HepG2 (cell line): ENCODE measurements around the gene CDKN1C. TPM values are rescaled to one million over a fixed set of nuclear protein-coding genes. Genes with fewer than 3 reads are reported as not detected.

Source experiments
- ATAC-seq: fragments of 200-7000 bp; cut with Tn5 transposase; 3 replicates; pipeline ENCODE4 v1.9.1; 2020; ENCODE audit warnings: mild to moderate bottlenecking, moderate library complexity
- BruUV-seq: library from RNA; stranded (reverse); fragments of 400-500 nt; replicated peaks from 2 replicates; lab custom pipeline; 2021; lab: Mats Ljungman, UMichigan
- CTCF ChIA-PET: fragments of 300-600 bp; formaldehyde crosslinking; extraction: SDS; loops from one replicate; lab custom pipeline; 2021; ENCODE audit warnings: low total read pairs, inconsistent platforms, low intra/inter-chr PET ratio; lab: Yijun Ruan, JAX
- POLR2A ChIA-PET: fragments of 350-600 bp; sonication (Branson Sonifier 250); formaldehyde crosslinking; loops from one replicate; lab custom pipeline; 2020; ENCODE audit warnings: antibody characterized with exemption, inconsistent platforms; lab: Yijun Ruan, JAX
- DNase-seq: peaks from one replicate; pipeline ENCODE4 v3.0.0-alpha.2; 2015; ENCODE audit warnings: low spot score
- FAIRE-seq: peaks from 3 replicates; lab custom pipeline; 2011; peaks lifted over from hg19 to GRCh38; lab: Jason Lieb, UNC
- H2AFZ ChIP-seq: one replicate; pipeline ENCODE4 v1.6.1; 2011; ENCODE audit warnings: low read length, inconsistent platforms
- H3K27ac ChIP-seq: fragments of 300-600 bp; 3 replicates; pipeline ENCODE4 v1.8.0; 2011; ENCODE audit warnings: mixed run types, mild to moderate bottlenecking, mixed read lengths, low read length, inconsistent platforms; ENCODE audit not compliant: insufficient read depth; ENCODE audit errors: extremely low read length
- H3K27me3 ChIP-seq, 2 experiments: fragments of 200-600 bp in 1 of 2; 2 replicates in 1 of 2; 3 replicates in 1 of 2; pipeline versions ENCODE4 v1.6.0 to v1.8.0; 2011; ENCODE audit warnings: low read length in 2 of 2, mild to moderate bottlenecking in 2 of 2, moderate library complexity in 2 of 2, inconsistent platforms in 1 of 2; ENCODE audit not compliant: insufficient read depth in 2 of 2, control insufficient read depth in 1 of 2
- H3K36me3 ChIP-seq, 2 experiments: fragments of 200-600 bp in 1 of 2; replicated peaks in 1 of 2; 2 replicates in 1 of 2; 3 replicates in 1 of 2; pipeline versions ENCODE4 v1.5.1 to v1.8.0; 2011; ENCODE audit warnings: low read length in 2 of 2, inconsistent platforms in 1 of 2; ENCODE audit not compliant: insufficient read depth in 2 of 2, control insufficient read depth in 1 of 2
- H3K4me1 ChIP-seq: 2 replicates; pipeline ENCODE4 v1.5.1; 2012; ENCODE audit warnings: low read length, inconsistent platforms; ENCODE audit not compliant: insufficient read depth
- H3K4me2 ChIP-seq: 2 replicates; pipeline ENCODE4 v1.6.0; 2011; ENCODE audit warnings: low read depth, low read length, inconsistent platforms
- H3K4me3 ChIP-seq, 3 experiments: fragments of 200-600 bp in 1 of 3; sonication (generic), shearing (Covaris generic) in 1 of 3; replicated peaks in 1 of 3; 2 replicates each; pipeline ENCODE4 v1.5.1; 2011 to 2016; ENCODE audit warnings: low read length in 3 of 3, inconsistent platforms in 2 of 3, low read depth in 2 of 3, mild to moderate bottlenecking in 2 of 3, control low read depth in 1 of 3, mixed read lengths in 1 of 3; ENCODE audit not compliant: insufficient read depth in 1 of 3
- H3K79me2 ChIP-seq: one replicate; pipeline ENCODE4 v1.6.1; 2011; ENCODE audit warnings: low read length, inconsistent platforms; ENCODE audit not compliant: insufficient read depth
- H3K9ac ChIP-seq: 2 replicates; pipeline ENCODE4 v1.6.0; 2011; ENCODE audit warnings: mild to moderate bottlenecking, low read depth, low read length, inconsistent platforms; ENCODE audit not compliant: insufficient read depth
- H3K9me3 ChIP-seq: 2 replicates; pipeline ENCODE4 v1.5.1; 2012; ENCODE audit warnings: mild to moderate bottlenecking, low read length
- H4K20me1 ChIP-seq: 2 replicates; pipeline ENCODE4 v1.6.0; 2011; ENCODE audit warnings: inconsistent platforms, mild to moderate bottlenecking, low read length, moderate library complexity; ENCODE audit not compliant: insufficient read depth
- ARHGAP35 ChIP-seq: sonication (generic); formaldehyde crosslinking; IDR thresholded peaks from 2 replicates; pipeline ENCODE4 v1.9.0; 2022; ENCODE audit warnings: mild to moderate bottlenecking, inconsistent platforms, moderate library complexity, missing genetic modification reagents, borderline replicate concordance
- ARNT ChIP-seq: fragments of 450-650 bp; IDR thresholded peaks from 2 replicates; pipeline ENCODE4 v1.6.1; 2017
- MATR3 ChIP-seq: sonication (generic); formaldehyde crosslinking; IDR thresholded peaks from 2 replicates; pipeline ENCODE4 v1.4.0; 2020; ENCODE audit warnings: missing genetic modification reagents
- NBN ChIP-seq: fragments of 450-650 bp; conservative IDR thresholded peaks from 2 replicates; pipeline ENCODE4 v1.6.1; 2017
- WGBS: methylation state at CpG from one replicate; pipeline ENCODE4 v1.1.6; 2017; ENCODE audit warnings: low lambda C conversion rate; 5-methylcytosine and 5-hydroxymethylcytosine counted together
- in situ Hi-C: cut with HindIII; loops from 2 replicates; pipeline ENCODE4 v1.10.0; 2017; ENCODE audit warnings: low pct_unique_long_range_greater_than_20kb; ENCODE audit not compliant: extremely low pct_ligation_motif_present
- intact Hi-C: fragments of 100-400 bp; cut with micrococcal nuclease; formaldehyde crosslinking; loops from one replicate; pipeline ENCODE4 v1.10.0; 2022; ENCODE audit not compliant: unreplicated experiment
- polyA plus RNA-seq, 8 experiments: library from polyadenylated mRNA; depleted of rRNA in 3 of 8; stranded (reverse) in 7 of 8; unstranded in 1 of 8; fragments of >200 nt; fragmentation: Illumina TruSeq in 4 of 8; extraction: Trizol in 4 of 8; gene quantifications; 2 replicates each; pipeline versions ENCODE4 v1.2.1 to v1.2.3, GENCODE V29; 2011 to 2016; ENCODE audit warnings: low read depth in 4 of 8, missing spikeins in 1 of 8, mixed read lengths in 1 of 8; ENCODE audit not compliant: insufficient read depth in 1 of 8
- total RNA-seq, 5 experiments: library from RNA; depleted of rRNA; stranded (reverse); fragments of >200 nt; fragmentation: Illumina TruSeq; extraction: Trizol; gene quantifications; 2 replicates each; pipeline ENCODE4 v1.2.3, GENCODE V29; 2016; ENCODE audit warnings: low read depth in 1 of 5
- TF ChIP-seq, protein P1 (sequence below): sonication (generic); formaldehyde crosslinking; IDR thresholded peaks from 2 replicates; pipeline ENCODE4 v1.4.0; 2020; ENCODE audit warnings: missing genetic modification reagents
- TF ChIP-seq, protein P2 (sequence below): sonication (generic); formaldehyde crosslinking; IDR thresholded peaks from 2 replicates; pipeline ENCODE4 v1.8.0; 2022; ENCODE audit warnings: mild to moderate bottlenecking, missing genetic modification reagents, borderline replicate concordance
- TF ChIP-seq, protein P3 (sequence below): sonication (generic); formaldehyde crosslinking; IDR thresholded peaks from 2 replicates; pipeline ENCODE4 v1.4.0; 2020; ENCODE audit warnings: missing genetic modification reagents, borderline replicate concordance

The CDKN1C gene
- total and polyA plus RNA-seq, 2 of the 13 experiments (the other 11 are each of a cell fraction or from before 2014, with no cell fraction given): not detected

DNA sequence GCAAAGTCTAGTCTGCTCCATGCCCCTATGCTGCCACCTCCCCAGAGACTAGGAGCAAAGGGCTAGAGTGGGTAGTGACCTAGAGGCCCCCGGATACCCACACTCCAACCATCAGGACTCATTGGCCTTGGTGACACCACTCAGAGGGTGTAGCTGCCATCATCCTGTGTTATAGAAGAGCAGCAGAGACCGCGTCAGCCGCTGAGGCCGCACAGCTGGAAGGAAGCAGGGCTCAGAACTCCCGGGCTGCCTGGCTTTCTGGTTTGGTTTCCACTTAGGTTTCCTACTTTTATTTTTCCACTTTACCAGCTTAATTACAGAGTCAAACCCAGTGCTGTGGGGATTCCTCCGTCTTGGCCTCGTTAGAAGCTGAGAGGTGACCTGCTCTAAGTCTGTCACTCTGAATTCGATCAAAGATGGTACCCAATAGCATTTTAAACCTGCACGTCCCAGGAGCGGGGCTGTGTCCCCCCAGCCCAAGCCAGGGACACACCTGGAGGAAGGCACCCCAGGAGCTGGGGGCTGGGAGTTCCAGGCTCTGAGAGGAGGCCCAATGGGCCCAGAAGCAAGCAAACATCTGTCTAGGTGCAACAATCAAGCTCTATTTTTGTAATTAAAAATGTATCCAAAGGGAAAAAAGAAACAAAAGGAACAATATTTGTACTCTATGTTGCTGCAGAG is 2.1 kb upstream of the CDKN1C start:
- Histone ChIP-seq H3K4me2 (no peak overlapping the region), H3K79me2 (no peaks in the 10 kb centered on the region), H3K4me1 (peaks cover 38% of the 10 kb centered on the region), H2AFZ (no peak overlapping the region), H3K4me3 (no peak overlapping the region), H3K36me3 (no peaks in the 10 kb centered on the region), H4K20me1 (no peaks in the 10 kb centered on the region), H3K27me3 (peaks cover 3 to 16% of the 10 kb centered on the region in 2 experiments; a peak in 4 of 5 replicates), H3K9ac (no peak overlapping the region), H3K27ac (no peak overlapping the region), H3K9me3 (no peaks in the 10 kb centered on the region)
- ATAC-seq: no peak
- in situ Hi-C loops: loop anchor here (5.0 kb wide), 1 partner anchor 355 kb away; no protein-coding TSS in a partner anchor
- intact Hi-C loops: loop anchor here (1.0 to 5.0 kb wide), 3 partner anchors 195 to 355 kb away; no protein-coding TSS in a partner anchor
- no peak for DNase-seq
- WGBS: 76% methylated on average over 10 of the region's 11 CpGs
- ChIA-PET POLR2A (interaction anchor here (0.9 to 2.7 kb wide), 2 partner anchors 15 to 324 kb away, joined by 3 to 10 read pairs; a partner anchor contains a TSS), CTCF (interaction anchor here (2.3 to 8.6 kb wide), 2 partner anchors 195 to 355 kb away, joined by 25 to 148 read pairs; no protein-coding TSS in a partner anchor)
- no peak for FAIRE-seq
- TF ChIP-seq MATR3 (CRISPR knock-in tag): no peak
- TF ChIP-seq, protein P1, sequence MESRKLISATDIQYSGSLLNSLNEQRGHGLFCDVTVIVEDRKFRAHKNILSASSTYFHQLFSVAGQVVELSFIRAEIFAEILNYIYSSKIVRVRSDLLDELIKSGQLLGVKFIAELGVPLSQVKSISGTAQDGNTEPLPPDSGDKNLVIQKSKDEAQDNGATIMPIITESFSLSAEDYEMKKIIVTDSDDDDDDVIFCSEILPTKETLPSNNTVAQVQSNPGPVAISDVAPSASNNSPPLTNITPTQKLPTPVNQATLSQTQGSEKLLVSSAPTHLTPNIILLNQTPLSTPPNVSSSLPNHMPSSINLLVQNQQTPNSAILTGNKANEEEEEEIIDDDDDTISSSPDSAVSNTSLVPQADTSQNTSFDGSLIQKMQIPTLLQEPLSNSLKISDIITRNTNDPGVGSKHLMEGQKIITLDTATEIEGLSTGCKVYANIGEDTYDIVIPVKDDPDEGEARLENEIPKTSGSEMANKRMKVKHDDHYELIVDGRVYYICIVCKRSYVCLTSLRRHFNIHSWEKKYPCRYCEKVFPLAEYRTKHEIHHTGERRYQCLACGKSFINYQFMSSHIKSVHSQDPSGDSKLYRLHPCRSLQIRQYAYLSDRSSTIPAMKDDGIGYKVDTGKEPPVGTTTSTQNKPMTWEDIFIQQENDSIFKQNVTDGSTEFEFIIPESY (CRISPR knock-in tag): peak; percentile 65
- BruUV-seq: no TSS peak

DNA sequence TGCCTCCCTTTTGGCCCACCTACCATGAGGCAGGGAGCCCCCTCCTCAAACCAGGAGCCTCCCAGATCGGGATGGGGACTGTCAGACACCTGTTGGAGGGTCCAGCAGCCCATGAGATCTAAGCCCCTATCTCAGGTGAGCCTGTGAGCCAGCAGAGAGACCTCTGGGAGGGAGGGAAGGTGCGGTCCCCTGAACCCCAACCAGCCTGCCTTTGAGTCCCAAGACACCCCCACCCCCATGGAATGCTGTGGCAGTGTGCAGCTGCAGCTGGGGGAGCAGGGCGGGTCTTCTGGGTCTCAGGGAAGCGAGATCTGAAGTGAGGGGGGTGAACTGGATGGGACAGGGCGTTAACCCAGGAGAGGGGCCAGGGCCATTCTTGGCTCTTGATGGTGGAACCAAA is 1.4 kb upstream of the CDKN1C start:
- H2AFZ ChIP-seq: no peak overlapping the region
- H4K20me1 ChIP-seq: no peaks in the 10 kb centered on the region
- no TSS peak for BruUV-seq
- H3K9ac ChIP-seq: no peak overlapping the region
- peaks cover 3 to 23% of the 10 kb centered on the region in 2 experiments; a peak in 4 of 5 replicates for H3K27me3 ChIP-seq
- in situ Hi-C loops (loop anchor here (5.0 kb wide), 1 partner anchor 355 kb away; no protein-coding TSS in a partner anchor), intact Hi-C loops (loop anchor here (5.0 kb wide), 1 partner anchor 195 kb away; no protein-coding TSS in a partner anchor)
- H3K4me1 ChIP-seq: peaks cover 31% of the 10 kb centered on the region
- WGBS: 50% methylated on average over 2 of the region's 5 CpGs
- no peaks in the 10 kb centered on the region for H3K79me2 ChIP-seq
- H3K4me2 ChIP-seq: no peak overlapping the region
- POLR2A ChIA-PET: no interaction called here
- no peak for FAIRE-seq
- no peak for DNase-seq
- no peak overlapping the region for H3K4me3 ChIP-seq
- no peak for ATAC-seq
- CTCF ChIA-PET: interaction anchor here (2.3 to 8.6 kb wide), 2 partner anchors 194 to 354 kb away, joined by 25 to 148 read pairs; no protein-coding TSS in a partner anchor
- no peak overlapping the region for H3K27ac ChIP-seq
- no peaks in the 10 kb centered on the region for H3K36me3 ChIP-seq
- no peaks in the 10 kb centered on the region for H3K9me3 ChIP-seq
- TF ChIP-seq, protein P2, sequence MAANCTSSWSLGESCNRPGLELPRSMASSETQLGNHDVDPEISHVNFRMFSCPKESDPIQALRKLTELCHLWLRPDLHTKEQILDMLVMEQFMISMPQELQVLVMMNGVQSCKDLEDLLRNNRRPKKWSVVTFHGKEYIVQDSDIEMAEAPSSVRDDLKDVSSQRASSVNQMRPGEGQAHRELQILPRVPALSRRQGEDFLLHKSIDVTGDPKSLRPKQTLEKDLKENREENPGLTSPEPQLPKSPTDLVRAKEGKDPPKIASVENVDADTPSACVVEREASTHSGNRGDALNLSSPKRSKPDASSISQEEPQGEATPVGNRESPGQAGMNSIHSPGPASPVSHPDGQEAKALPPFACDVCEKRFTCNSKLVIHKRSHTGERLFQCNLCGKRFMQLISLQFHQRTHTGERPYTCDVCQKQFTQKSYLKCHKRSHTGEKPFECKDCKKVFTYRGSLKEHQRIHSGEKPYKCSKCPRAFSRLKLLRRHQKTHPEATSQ: no peak
- TF ChIP-seq NBN: no peak
- TF ChIP-seq, protein P3, sequence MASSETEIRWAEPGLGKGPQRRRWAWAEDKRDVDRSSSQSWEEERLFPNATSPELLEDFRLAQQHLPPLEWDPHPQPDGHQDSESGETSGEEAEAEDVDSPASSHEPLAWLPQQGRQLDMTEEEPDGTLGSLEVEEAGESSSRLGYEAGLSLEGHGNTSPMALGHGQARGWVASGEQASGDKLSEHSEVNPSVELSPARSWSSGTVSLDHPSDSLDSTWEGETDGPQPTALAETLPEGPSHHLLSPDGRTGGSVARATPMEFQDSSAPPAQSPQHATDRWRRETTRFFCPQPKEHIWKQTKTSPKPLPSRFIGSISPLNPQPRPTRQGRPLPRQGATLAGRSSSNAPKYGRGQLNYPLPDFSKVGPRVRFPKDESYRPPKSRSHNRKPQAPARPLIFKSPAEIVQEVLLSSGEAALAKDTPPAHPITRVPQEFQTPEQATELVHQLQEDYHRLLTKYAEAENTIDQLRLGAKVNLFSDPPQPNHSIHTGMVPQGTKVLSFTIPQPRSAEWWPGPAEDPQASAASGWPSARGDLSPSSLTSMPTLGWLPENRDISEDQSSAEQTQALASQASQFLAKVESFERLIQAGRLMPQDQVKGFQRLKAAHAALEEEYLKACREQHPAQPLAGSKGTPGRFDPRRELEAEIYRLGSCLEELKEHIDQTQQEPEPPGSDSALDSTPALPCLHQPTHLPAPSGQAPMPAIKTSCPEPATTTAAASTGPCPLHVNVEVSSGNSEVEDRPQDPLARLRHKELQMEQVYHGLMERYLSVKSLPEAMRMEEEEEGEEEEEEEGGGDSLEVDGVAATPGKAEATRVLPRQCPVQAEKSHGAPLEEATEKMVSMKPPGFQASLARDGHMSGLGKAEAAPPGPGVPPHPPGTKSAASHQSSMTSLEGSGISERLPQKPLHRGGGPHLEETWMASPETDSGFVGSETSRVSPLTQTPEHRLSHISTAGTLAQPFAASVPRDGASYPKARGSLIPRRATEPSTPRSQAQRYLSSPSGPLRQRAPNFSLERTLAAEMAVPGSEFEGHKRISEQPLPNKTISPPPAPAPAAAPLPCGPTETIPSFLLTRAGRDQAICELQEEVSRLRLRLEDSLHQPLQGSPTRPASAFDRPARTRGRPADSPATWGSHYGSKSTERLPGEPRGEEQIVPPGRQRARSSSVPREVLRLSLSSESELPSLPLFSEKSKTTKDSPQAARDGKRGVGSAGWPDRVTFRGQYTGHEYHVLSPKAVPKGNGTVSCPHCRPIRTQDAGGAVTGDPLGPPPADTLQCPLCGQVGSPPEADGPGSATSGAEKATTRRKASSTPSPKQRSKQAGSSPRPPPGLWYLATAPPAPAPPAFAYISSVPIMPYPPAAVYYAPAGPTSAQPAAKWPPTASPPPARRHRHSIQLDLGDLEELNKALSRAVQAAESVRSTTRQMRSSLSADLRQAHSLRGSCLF (CRISPR knock-in tag): no peak
- TF ChIP-seq ARNT: no peak
- no peak for TF ChIP-seq ARHGAP35 (CRISPR knock-in tag)
